ENCODE data around the gene GABBR2.

- TF ChIP-seq CTCF (IDR thresholded peaks at IDR 0.05) (no peak), POLR2A (IDR thresholded peaks at IDR 0.05) (no peak)
Measured at GRCh38 chr9:98550206-98550820, 158.4 kb downstream of the GABBR2 start.
